ENCODE data around the gene ZNF462.

- TF ChIP-seq POLR2A (IDR thresholded peaks at IDR 0.05) (no peak), EP300 (IDR thresholded peaks at IDR 0.05) (no peak)
- TF ChIP-seq, protein P1, sequence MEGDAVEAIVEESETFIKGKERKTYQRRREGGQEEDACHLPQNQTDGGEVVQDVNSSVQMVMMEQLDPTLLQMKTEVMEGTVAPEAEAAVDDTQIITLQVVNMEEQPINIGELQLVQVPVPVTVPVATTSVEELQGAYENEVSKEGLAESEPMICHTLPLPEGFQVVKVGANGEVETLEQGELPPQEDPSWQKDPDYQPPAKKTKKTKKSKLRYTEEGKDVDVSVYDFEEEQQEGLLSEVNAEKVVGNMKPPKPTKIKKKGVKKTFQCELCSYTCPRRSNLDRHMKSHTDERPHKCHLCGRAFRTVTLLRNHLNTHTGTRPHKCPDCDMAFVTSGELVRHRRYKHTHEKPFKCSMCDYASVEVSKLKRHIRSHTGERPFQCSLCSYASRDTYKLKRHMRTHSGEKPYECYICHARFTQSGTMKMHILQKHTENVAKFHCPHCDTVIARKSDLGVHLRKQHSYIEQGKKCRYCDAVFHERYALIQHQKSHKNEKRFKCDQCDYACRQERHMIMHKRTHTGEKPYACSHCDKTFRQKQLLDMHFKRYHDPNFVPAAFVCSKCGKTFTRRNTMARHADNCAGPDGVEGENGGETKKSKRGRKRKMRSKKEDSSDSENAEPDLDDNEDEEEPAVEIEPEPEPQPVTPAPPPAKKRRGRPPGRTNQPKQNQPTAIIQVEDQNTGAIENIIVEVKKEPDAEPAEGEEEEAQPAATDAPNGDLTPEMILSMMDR (IDR thresholded peaks at IDR 0.05): no peak
These were observed 16.5 kb downstream of the ZNF462 start for GRCh38 chr9:106879439-106879882.

All from tibial nerve (tissue), 4 donors.